Activated CD4-positive, alpha-beta T cell treated with anti-CD3 and anti-CD28 coated beads, Interleukin-2, Interleukin-6, amounts not matched to agents 100 ng/mL and 50 ng/mL, durations not matched to agents 16 hours and 8 hours (primary cell): Measurements from ENCODE around the gene PAX5.

Experiments
- DNase-seq: peaks from one replicate; pipeline ENCODE4 v3.0.0-alpha.2; 2020

The PAX5 gene

GRCh38 chr9:36823934-36824333, 210.1 kb downstream of the PAX5 start:
- DNase-seq = no peak

GRCh38 chr9:36823466-36823865, 210.6 kb downstream of the PAX5 start:
- DNase-seq = peak; percentile 21

GRCh38 chr9:36822201-36822600, 211.9 kb downstream of the PAX5 start:
- DNase-seq = no peak

- DNase-seq = no peak
Measured at GRCh38 chr9:36820392-36820861, 213.6 kb downstream of the PAX5 start.

GRCh38 chr9:36818965-36819870, 214.8 kb downstream of the PAX5 start:
- no peak for DNase-seq

GRCh38 chr9:36818242-36818938, 215.7 kb downstream of the PAX5 start:
- DNase-seq = no peak

- no peak for DNase-seq
Measured at GRCh38 chr9:36817160-36817834, 216.8 kb downstream of the PAX5 start.

- DNase-seq = no peak
Measured at GRCh38 chr9:36816371-36816770, 217.7 kb downstream of the PAX5 start.

- no peak for DNase-seq
Measured at GRCh38 chr9:36815566-36816348, 218.3 kb downstream of the PAX5 start.

GRCh38 chr9:36815023-36815422, 219.0 kb downstream of the PAX5 start:
- DNase-seq = no peak

GRCh38 chr9:36813154-36813553, 220.9 kb downstream of the PAX5 start:
- DNase-seq = no peak

GRCh38 chr9:36812556-36812955, 221.5 kb downstream of the PAX5 start:
- no peak for DNase-seq

GRCh38 chr9:36808251-36808650, 225.8 kb downstream of the PAX5 start:
- no peak for DNase-seq

GRCh38 chr9:36803961-36804360, 230.1 kb downstream of the PAX5 start:
- no peak for DNase-seq

- no peak for DNase-seq
Measured at GRCh38 chr9:36802201-36802920, 231.7 kb downstream of the PAX5 start.

- DNase-seq = no peak
Measured at GRCh38 chr9:36800455-36800854, 233.6 kb downstream of the PAX5 start.

GRCh38 chr9:36798350-36799065, 235.6 kb downstream of the PAX5 start:
- DNase-seq = no peak

GRCh38 chr9:36797471-36798220, 236.4 kb downstream of the PAX5 start:
- no peak for DNase-seq

GRCh38 chr9:36796671-36797419, 237.2 kb downstream of the PAX5 start:
- DNase-seq = no peak

GRCh38 chr9:36794461-36794860, 239.6 kb downstream of the PAX5 start:
- DNase-seq = no peak
